Endothelial cell (in vitro differentiated cells): ENCODE measurements around the gene PYGM. TPM values are rescaled to one million over a fixed set of nuclear protein-coding genes. Genes with fewer than 3 reads are reported as not detected.

ENCODE experiments used
- DNase-seq: peaks from one replicate; pipeline ENCODE4 v3.0.0; 2021; ENCODE audit warnings: low spot score
- H3K27ac Mint-ChIP-seq: one replicate; pipeline ENCODE4 v1.8.0; 2021; ENCODE audit warnings: mixed read lengths, inconsistent platforms; ENCODE audit not compliant: unreplicated experiment
- H3K27me3 Mint-ChIP-seq: one replicate; pipeline ENCODE4 v1.8.0; 2021; ENCODE audit warnings: mild to moderate bottlenecking, moderate library complexity, mixed read lengths, inconsistent platforms; ENCODE audit not compliant: unreplicated experiment
- H3K36me3 Mint-ChIP-seq: one replicate; pipeline ENCODE4 v1.8.0; 2021; ENCODE audit warnings: mild to moderate bottlenecking, low read depth, mixed read lengths, inconsistent platforms; ENCODE audit not compliant: unreplicated experiment
- H3K4me1 Mint-ChIP-seq: one replicate; pipeline ENCODE4 v1.8.0; 2021; ENCODE audit warnings: mild to moderate bottlenecking, mixed read lengths, inconsistent platforms; ENCODE audit not compliant: unreplicated experiment
- H3K4me3 Mint-ChIP-seq: one replicate; pipeline ENCODE4 v1.8.0; 2021; ENCODE audit warnings: mild to moderate bottlenecking, mixed read lengths, inconsistent platforms; ENCODE audit not compliant: unreplicated experiment
- H3K9me3 Mint-ChIP-seq: one replicate; pipeline ENCODE4 v1.8.0; 2021; ENCODE audit warnings: mixed read lengths, inconsistent platforms; ENCODE audit not compliant: unreplicated experiment
- CTCF ChIP-seq: fragments of 200-600 bp; sonication (generic); IDR thresholded peaks from one replicate; pipeline ENCODE4 v1.5.0; 2021; ENCODE audit warnings: antibody characterized with exemption; ENCODE audit not compliant: unreplicated experiment
- total RNA-seq: library from RNA; stranded (reverse); fragmentation: NEBNext Ultra II Directional; extraction: Animal tissue kit (Norgen Biotek cat#: 25700); gene quantifications from one replicate; pipeline ENCODE4 v1.2.1, GENCODE V29; 2021; ENCODE audit not compliant: unreplicated experiment

PYGM gene
- total RNA-seq, 1 donor from 2014 or later, result 0.26 TPM

- H3K36me3 Mint-ChIP-seq, result peaks cover 32% of the 10 kb centered on the region
- no peak overlapping the region for H3K4me3 Mint-ChIP-seq
- peaks cover 13% of the 10 kb centered on the region for H3K4me1 Mint-ChIP-seq
- no peaks in the 10 kb centered on the region for H3K27me3 Mint-ChIP-seq
- peak overlapping the region; percentile 13 for H3K27ac Mint-ChIP-seq
- H3K9me3 Mint-ChIP-seq, result no peaks in the 10 kb centered on the region
- no peak for DNase-seq
- TF ChIP-seq CTCF, result no peak
Measured at GRCh38 chr11:64734811-64735724, 24.7 kb downstream of the PYGM start.

GRCh38 chr11:64731601-64732000 is 28.2 kb downstream of the PYGM start:
- H3K4me1 Mint-ChIP-seq, result peaks cover 29% of the 10 kb centered on the region
- DNase-seq, result no peak
- H3K9me3 Mint-ChIP-seq, result no peaks in the 10 kb centered on the region
- no peak overlapping the region for H3K27ac Mint-ChIP-seq
- H3K36me3 Mint-ChIP-seq, result peaks cover 26% of the 10 kb centered on the region
- peaks cover under 1% of the 10 kb centered on the region for H3K27me3 Mint-ChIP-seq
- TF ChIP-seq CTCF, result no peak
- no peak overlapping the region for H3K4me3 Mint-ChIP-seq

DNA sequence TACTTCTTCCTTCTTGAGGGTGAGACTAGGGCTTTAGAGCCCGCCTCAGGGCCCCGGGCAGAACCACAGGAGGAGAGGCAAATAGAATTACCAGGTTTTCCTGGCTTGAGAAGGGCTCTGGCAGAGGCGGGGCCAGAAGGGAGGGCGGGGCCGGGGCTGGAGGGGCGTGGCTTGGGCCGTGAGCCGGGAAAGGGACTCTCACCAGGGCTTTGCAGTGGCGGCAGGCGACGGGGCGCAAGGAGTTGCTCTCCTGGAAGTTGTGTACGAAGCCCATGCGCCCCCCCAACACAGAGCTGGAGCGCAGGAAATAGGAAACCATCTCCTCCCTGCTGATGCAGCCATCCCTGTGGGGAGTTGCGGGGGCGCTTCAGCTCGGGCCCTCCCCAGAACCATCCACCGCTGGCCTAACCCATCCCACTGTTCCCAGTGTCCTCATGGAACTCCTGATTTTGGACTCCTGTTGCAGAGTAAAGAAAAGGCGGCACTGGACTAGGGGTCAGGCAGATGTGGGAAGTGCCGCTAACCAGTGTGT is 29.9 kb downstream of the PYGM start:
- TF ChIP-seq CTCF, result no peak
- H3K4me1 Mint-ChIP-seq, result peaks cover 37% of the 10 kb centered on the region
- no peak overlapping the region for H3K4me3 Mint-ChIP-seq
- peaks cover 8% of the 10 kb centered on the region for H3K27me3 Mint-ChIP-seq
- H3K9me3 Mint-ChIP-seq, result no peaks in the 10 kb centered on the region
- H3K27ac Mint-ChIP-seq, result no peak overlapping the region
- peaks cover 14% of the 10 kb centered on the region for H3K36me3 Mint-ChIP-seq
- DNase-seq, result peak; percentile 73

GRCh38 chr11:64728757-64729365 is 30.9 kb downstream of the PYGM start:
- Mint-ChIP-seq H3K9me3 (no peaks in the 10 kb centered on the region), H3K27me3 (peaks cover 16% of the 10 kb centered on the region), H3K4me1 (peaks cover 44% of the 10 kb centered on the region), H3K27ac (peak overlapping the region; percentile 36), H3K36me3 (peaks cover 14% of the 10 kb centered on the region), H3K4me3 (no peak overlapping the region)
- no peak for TF ChIP-seq CTCF
- no peak for DNase-seq
